H1 (cell line): ENCODE results near the gene SLC16A8. TPM values are rescaled to one million over a fixed set of nuclear protein-coding genes. Genes with fewer than 3 reads are reported as not detected.

Source experiments
- ATF2 ChIP-seq: IDR thresholded peaks from 2 replicates; pipeline ENCODE4 v1.6.1; 2012; ENCODE audit warnings: low read length, inconsistent platforms
- ATF3 ChIP-seq: IDR thresholded peaks from 2 replicates; pipeline ENCODE4 v1.6.1; 2011; ENCODE audit warnings: low read depth, mild to moderate bottlenecking, low read length; ENCODE audit not compliant: insufficient read depth
- BRCA1 ChIP-seq: IDR thresholded peaks from 2 replicates; pipeline ENCODE4 v1.6.1; 2012; ENCODE audit warnings: low read depth, low read length, improper control_type of control experiment
- CHD2 ChIP-seq: IDR thresholded peaks from 2 replicates; pipeline ENCODE4 v1.6.1; 2012; ENCODE audit warnings: low read length, improper control_type of control experiment
- HDAC2 ChIP-seq, 2 experiments: fragments of 300-600 bp in 1 of 2; sonication (generic) in 1 of 2; IDR thresholded peaks; 2 replicates each; pipeline ENCODE4 v1.6.1; 2011 to 2012; ENCODE audit warnings: low read depth in 2 of 2, low read length in 2 of 2, mild to moderate bottlenecking in 2 of 2, moderate library complexity in 2 of 2, borderline replicate concordance in 1 of 2, inconsistent platforms in 1 of 2
- NANOG ChIP-seq: IDR thresholded peaks from 2 replicates; pipeline ENCODE4 v1.6.1; 2011; ENCODE audit warnings: low read length, low read depth, mild to moderate bottlenecking, inconsistent platforms; ENCODE audit not compliant: insufficient read depth, poor library complexity, severe bottlenecking
- RBBP5 ChIP-seq: IDR thresholded peaks from 2 replicates; pipeline ENCODE4 v1.7.1; 2012; ENCODE audit warnings: low read depth, mild to moderate bottlenecking, inconsistent platforms, low read length, moderate library complexity, borderline replicate concordance
- RFX5 ChIP-seq: IDR thresholded peaks from 2 replicates; pipeline ENCODE4 v1.6.1; 2011; ENCODE audit warnings: low read depth, low read length, improper control_type of control experiment, borderline replicate concordance
- SAP30 ChIP-seq: fragments of 300-600 bp; sonication (generic); IDR thresholded peaks from 2 replicates; pipeline ENCODE4 v1.7.1; 2012; ENCODE audit warnings: low read length, moderate library complexity, mild to moderate bottlenecking, inconsistent platforms; ENCODE audit not compliant: insufficient read depth, insufficient replicate concordance
- SIX5 ChIP-seq: IDR thresholded peaks from 2 replicates; pipeline ENCODE4 v1.6.1; 2011; ENCODE audit warnings: mild to moderate bottlenecking, low read depth, low read length
- USF2 ChIP-seq: IDR thresholded peaks from 2 replicates; pipeline ENCODE4 v1.6.1; 2011; ENCODE audit warnings: low read length, improper control_type of control experiment
- ZNF274 ChIP-seq: IDR thresholded peaks from 2 replicates; pipeline ENCODE4 v1.7.0; 2012; ENCODE audit warnings: low read length, borderline replicate concordance; ENCODE audit errors: extremely low read depth
- polyA plus RNA-seq, 7 experiments: library from polyadenylated mRNA; depleted of rRNA in 3 of 7; stranded (reverse) in 5 of 7; unstranded in 2 of 7; fragments of >200 nt in 5 of 7; fragments of 200-250 nt in 2 of 7; gene quantifications; 1 replicate in 5 of 7; 2 replicates in 1 of 7; 4 replicates in 1 of 7; pipeline versions ENCODE4 v1.2.1 to v1.2.3, GENCODE V29; 2011 to 2013; ENCODE audit warnings: missing spikeins in 2 of 7, mixed read lengths in 2 of 7
- total RNA-seq: library from RNA; stranded (reverse); fragmentation: NEBNext Ultra II Directional; extraction: Animal tissue kit (Norgen Biotek cat#: 25700); gene quantifications from 2 replicates; pipeline ENCODE4 v1.2.1, GENCODE V29; 2021

The SLC16A8 gene
- total and polyA plus RNA-seq, 2 of the 8 experiments (the other 6 are each of a cell fraction or from before 2014, with no cell fraction given), result 0.70 TPM; not detected in 1

- TF ChIP-seq USF2 (no peak), RFX5 (no peak), ATF3 (no peak), NANOG (no peak), SIX5 (no peak), ZNF274 (no peak), SAP30 (no peak), CHD2 (no peak), BRCA1 (no peak), ATF2 (no peak), HDAC2 (IDR thresholded peaks at IDR 0.05; ENCODE audit: borderline replicate concordance in 1 of 2, low read depth in 2 of 2, low read length in 2 of 2) (no peak), RBBP5 (no peak)
- TF ChIP-seq, all 59 proteins: peak for 0
These were observed 2.2 kb upstream of the SLC16A8 start (continued) for GRCh38 chr22:38086001-38086845.
